ENCODE results near the gene SLC16A7.

GRCh38 chr12:59548930-59549329, 46.9 kb upstream of the SLC16A7 start:
- TF ChIP-seq RARB (CRISPR knock-in tag; IDR thresholded peaks at IDR 0.05): no peak
- TF ChIP-seq ZNF70 (CRISPR knock-in tag; IDR thresholded peaks at IDR 0.05): no peak
- TF ChIP-seq ZNF565 (CRISPR knock-in tag; conservative IDR thresholded peaks at IDR 0.05; ENCODE audit: low read depth): no peak
- no peak for TF ChIP-seq POU6F1 (CRISPR knock-in tag; IDR thresholded peaks at IDR 0.05; ENCODE audit: borderline replicate concordance, low read depth)
- no peak for TF ChIP-seq PATZ1 (CRISPR knock-in tag; IDR thresholded peaks at IDR 0.05; ENCODE audit: borderline replicate concordance)
- TF ChIP-seq ZFP3 (CRISPR knock-in tag; IDR thresholded peaks at IDR 0.05): no peak
- TF ChIP-seq ZFP30 (CRISPR knock-in tag; IDR thresholded peaks at IDR 0.05): no peak
- no peak for TF ChIP-seq CREB5 (CRISPR knock-in tag; IDR thresholded peaks at IDR 0.05; ENCODE audit: low read depth)
- no peak for TF ChIP-seq ESRRG (CRISPR knock-in tag; IDR thresholded peaks at IDR 0.05)
- no peak for TF ChIP-seq CSDC2 (CRISPR knock-in tag; IDR thresholded peaks at IDR 0.05)
